Stimulated activated CD8-positive, alpha-beta memory T cell treated with anti-CD3 and anti-CD28 coated beads, Interleukin-2, amount 100 ng/mL, for 1 hour (primary cell): ENCODE measurements around the gene CCR2.
"Not testable (repeated sequence)": the region's sequence is repeated elsewhere in the genome, so short reads cannot be mapped to it uniquely, and the experiment has no call there.

Source experiments
- DNase-seq, 2 donors: peaks; one replicate each; pipeline ENCODE4 v3.0.0-alpha.2; 2020; ENCODE audit warnings: low read depth in 2 of 2

CCR2 gene

DNA sequence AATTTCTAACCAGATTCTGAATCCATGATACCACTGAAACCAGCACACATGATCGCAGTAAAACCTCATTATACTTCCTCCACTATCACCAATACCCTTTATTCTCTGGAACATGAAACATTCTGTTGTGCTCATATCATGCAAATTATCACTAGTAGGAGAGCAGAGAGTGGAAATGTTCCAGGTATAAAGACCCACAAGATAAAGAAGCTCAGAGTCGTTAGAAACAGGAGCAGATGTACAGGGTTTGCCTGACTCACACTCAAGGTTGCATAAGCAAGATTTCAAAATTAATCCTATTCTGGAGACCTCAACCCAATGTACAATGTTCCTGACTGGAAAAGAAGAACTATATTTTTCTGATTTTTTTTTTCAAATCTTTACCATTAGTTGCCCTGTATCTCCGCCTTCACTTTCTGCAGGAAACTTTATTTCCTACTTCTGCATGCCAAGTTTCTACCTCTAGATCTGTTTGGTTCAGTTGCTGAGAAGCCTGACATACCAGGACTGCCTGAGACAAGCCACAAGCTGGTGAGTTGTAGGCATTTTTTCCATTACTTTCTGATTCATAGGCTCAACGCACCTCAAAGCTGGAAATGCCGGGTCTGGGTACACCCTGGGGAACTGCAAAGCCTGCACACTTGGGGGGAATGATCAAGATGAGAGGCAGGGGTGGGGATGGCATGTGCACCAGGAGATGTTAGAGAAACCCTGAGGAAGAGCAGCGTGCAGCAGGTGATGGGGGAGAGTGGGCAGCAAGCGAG, at the start of gene CCR2:
TSS of gene CCR2 (plus strand) at position 465 of the 764 bp plus-strand sequence. CDS start 3,417 bp downstream, outside the sequence.
- DNase-seq = no peak

DNA sequence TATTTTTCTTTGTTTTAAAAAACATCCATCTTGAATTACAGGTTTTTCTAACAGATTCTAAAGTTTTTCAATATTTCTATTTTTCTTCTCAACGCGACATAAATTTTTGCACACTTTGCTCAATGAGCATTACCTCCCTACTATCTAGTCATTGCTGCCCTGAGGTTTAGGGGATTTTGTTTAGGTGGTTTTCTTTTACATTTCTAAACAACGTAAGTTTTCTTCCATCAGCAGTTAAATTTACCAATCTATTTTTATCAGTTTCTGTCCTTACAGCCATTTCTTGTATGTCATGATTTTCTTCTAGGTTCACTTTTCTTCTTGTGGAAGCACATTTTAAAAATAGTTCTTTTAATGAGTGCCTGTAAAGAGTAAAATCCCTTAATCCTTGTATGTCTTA, 49.2 kb upstream of the CCR2 start:
- no peak for DNase-seq

DNA sequence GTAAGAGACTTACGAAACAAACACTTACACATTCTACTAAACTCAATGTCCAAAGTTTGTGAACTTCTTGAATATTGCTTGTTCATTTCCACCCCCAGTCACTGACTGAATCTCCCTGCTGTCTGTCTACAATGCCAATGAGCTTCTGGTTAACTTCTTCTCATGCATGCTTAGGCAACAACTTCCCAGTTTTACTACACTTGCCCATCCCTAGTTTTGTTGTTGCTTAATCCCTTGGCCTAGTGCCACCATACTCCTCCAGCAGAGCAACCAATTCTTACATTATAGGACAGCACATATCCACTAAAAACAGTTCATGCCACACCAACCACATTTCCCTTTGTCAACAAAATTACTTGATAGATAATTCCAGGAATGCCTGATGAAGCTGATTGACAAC, 40.9 kb upstream of the CCR2 start:
- DNase-seq = no peak

DNA sequence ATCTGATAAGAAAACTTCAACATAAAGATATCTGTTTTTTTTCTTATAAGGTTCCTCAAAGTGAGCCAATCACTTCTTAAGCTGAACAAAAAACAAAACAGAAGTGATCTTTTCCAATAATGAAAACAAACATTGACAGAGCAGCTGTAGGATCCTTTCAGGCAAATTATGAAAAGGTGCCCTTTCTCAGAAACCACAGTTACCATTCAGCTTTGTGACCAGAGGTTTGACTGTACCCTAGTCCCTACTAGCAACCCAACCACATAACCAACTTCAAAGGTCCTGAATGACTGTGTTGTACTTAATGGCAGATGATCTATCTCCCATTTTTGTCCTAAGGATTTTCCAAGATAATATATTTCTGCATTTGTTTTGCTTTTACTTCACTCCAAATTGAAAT, 39.4 kb upstream of the CCR2 start:
- DNase-seq = no peak

DNA sequence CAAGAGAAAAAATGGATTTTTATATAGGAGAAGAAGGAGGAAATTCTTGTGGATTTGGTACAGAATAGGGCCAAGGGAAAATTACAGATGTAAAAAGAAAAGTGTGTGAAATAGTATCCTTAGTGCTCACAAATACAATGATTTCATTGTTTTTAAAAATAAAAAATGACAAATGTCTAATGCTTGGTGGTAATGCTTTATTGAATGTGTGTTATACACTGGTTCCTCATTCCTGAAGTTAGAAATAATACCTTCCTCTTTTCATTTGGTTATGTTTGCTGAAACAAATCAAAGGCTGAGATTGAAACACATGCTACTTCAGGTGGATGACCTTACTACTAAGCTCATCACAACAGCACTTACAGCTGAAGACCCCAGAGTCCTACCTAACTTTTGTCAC, 37.7 kb upstream of the CCR2 start:
- DNase-seq = no peak

DNA sequence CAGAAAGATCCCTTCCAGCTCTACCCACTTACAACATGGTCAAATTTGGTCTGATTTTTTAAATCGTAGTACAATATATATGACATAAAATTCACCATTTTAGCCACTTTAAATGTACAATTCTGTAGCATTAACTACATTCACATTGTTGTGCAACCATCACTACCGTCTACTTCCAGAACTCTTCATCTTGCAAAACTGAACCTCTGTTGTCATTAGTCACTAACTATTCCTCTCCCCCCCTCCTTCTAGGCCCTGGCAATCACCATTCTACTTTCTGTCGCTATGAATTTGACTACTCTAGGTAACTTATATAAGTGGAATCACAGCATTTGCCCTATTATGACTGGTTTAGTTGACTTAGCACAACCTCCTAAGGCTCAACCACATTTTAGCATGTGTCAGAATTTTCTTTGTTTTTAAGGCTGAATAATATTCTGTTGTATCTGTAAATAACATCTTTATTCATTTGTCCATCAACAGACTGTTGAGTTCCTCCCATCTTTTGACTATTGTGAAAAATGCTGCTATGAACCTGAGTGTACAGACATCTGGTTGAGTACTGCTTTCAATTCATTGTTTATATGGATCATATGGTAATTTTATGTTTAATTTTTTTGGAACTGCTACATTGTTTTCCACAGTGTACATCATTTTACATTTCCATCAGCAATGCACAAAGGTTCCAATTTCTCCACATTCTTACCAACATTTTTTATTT, 35.5 kb upstream of the CCR2 start:
- no peak for DNase-seq

- no peak for DNase-seq
These were observed 32.3 kb upstream of the CCR2 start for GRCh38 chr3:46321461-46322104.

GRCh38 chr3:46324036-46324435, 29.9 kb upstream of the CCR2 start:
- no peak for DNase-seq

DNA sequence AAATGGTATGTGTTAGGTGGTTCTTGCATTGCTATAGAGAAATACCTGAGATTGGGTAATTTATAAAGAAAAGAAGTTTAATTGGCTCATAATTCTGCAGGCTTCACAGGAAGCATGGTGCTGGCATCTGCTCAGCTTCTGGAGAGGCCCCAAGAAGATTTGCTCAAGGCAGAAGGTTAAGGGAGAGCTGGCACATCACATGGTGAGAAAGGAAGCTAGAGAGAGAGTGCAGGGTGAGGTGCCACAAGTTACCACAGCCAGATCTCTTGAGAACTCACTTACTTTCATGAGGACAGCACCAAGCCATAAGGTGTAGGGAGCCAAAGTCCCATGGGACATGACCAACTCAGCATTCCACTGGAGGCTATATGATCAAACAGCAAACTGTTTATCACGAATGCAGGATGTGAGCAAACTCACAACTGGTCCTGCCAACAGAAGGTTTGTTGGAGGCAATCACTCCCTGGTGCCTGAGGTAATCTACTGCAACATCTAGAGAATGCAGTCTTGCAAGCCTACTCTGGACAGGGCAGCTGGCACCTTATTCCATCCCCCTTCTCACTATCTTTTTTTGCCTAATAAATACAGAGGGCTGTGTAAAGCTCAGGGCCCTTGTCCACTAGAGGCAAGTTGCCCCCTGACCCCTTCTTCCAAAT, 28.1 kb upstream of the CCR2 start:
- DNase-seq = no peak

GRCh38 chr3:46330676-46331075, 23.2 kb upstream of the CCR2 start:
- DNase-seq = not testable (repeated sequence)

GRCh38 chr3:46334741-46335478, 19.0 kb upstream of the CCR2 start:
- DNase-seq = no peak

- no peak for DNase-seq
These were observed 18.4 kb upstream of the CCR2 start for GRCh38 chr3:46335541-46335940.

DNA sequence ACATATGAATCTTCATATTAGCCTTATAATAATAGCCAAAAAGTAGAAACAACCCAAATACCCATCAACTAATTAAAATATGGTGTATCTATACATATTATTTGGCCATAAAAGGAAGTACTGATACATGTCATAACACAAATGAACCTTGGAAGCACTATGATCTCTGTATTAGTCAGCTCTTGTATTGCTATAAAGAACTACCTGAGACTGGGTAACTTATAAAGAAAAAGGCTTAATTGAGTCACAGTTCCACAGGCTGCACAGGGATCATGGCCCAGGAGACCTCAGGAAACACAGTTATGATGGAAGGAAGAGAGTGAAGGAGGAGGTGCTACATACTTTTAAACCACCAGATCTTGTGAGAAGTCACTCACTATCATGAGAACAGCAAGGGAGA, 16.0 kb upstream of the CCR2 start:
- DNase-seq = no peak

DNA sequence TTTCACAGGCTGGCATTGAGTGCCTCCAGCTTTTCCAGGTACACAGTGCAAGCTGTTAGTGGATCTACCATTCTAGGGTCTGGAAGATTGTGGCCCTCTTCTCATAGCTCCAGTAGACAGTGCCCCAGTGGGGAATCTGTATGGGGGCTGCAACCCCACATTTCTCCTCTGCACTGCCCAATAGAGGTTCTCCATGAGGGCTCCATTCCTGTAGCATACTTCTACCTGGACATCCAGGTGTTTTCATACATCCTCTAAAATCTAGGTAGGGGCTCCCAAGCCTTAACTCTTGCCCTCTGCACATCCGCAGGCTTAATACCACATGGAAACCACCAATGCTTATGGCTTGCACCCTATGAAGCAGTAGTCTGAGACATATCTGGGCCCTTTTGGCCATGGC, 15.1 kb upstream of the CCR2 start:
- no peak for DNase-seq

DNA sequence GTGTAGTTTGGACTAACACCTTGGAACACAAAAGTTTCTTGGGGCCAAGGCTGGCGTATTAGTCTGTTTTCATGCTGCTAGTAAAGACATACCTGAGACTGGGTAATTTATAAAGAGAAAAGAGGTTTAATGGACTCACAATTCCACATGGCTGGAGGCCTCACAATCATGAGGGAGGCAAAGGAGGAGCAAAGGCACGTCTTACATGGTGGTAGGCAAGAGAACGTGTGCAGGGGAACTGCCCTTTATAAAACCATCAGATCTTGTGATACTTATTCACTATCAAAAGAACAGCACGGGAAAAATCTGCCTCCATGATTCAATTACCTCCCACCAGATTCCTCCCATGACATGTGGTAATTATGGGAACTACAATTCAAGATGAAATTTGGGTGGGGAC, 9.4 kb upstream of the CCR2 start:
- no peak for DNase-seq

- DNase-seq = no peak
These were observed 5.0 kb upstream of the CCR2 start for GRCh38 chr3:46348823-46349482.

DNA sequence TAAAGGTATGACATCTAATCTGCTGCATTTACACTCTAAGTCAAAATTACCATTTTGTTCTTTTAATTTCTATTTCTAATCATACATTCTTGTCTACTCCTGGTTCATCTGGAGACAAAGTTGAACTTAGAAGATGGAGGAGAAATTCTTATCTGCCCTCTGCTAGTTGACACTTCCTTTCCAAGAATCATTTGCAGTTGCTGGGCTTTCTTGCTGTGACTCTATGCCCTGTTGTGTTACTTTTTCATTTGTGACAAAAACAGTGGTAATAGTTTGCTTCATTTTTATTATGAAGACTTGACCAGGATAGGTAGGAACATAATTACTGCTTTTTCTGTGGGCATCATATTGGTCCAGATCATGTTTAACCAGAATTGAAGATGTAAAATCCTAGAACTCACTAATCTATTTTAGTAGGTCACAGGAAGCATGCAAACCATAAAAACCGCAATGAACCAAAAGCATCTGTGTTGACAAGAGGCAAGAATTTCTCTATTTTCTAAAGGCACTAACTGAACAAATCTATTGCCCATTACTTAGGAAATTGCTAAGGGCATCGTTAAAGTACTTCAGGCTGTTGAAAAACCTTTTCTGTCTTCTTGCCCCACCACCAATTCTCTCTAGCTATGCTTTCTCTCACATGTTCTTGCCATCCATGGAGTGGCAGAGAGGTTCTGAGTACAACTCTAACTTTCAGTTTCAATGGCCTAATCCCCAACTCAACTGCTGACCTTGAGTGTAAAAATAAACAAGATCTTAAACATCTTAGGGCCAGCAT, 4.2 kb upstream of the CCR2 start:
- DNase-seq = no peak

DNA sequence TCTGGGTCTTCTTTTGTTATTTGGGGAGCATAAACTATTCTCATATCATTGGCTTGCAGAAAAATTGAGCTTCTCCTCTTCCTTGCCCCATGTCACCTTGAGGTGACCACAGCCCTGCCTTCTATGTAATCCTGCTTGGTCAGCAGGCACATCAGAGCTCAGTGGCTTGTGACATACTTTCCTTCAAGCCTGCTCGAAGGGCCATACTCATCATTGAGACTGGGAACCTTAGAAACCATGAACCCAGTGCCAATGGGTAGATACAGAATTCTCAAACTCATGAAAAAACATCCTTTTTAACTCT, 3.7 kb upstream of the CCR2 start:
- DNase-seq = no peak

DNA sequence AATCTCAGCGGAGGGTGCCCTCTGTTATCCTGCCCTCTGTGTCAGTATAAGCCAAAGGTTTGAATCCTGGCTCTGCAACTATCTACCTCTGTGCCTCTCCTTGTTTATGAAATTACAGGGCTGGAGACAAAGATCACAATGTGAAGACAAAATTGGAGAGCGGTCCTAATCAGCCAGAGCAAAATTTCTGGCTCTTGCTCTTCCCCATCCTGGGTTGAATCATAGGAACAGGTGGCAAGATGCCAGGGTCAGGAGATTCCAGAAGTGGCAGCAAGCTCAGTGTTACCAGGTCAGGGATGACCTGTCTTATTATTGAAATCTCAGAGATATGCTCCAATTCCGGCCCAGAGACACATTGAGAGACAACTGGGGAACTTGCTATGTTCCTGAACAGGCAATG, 2.3 kb upstream of the CCR2 start:
- no peak for DNase-seq

- DNase-seq = no peak
These were observed 821 bp upstream of the CCR2 start for GRCh38 chr3:46353090-46353489.

DNA sequence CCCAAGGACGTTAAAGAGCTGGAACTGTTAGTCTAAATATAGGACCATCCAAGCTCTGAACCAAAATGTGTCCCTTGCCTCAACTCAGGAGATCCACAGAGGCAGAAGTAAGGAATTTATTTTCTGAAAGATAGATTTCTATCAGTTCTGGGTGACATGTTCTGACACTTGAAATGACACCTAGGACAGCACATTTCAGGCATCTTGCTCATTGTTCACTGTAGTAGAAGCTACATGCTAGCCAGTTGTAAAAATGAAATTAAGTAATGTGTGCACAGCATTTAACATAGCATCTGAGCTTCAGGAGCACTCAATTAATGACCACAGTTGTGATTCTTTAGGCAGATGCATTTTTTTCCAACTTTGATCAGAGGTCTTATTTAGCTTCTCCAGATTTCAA, 567 bp downstream of the CCR2 start:
- DNase-seq = no peak
